Panc1 (cell line): ENCODE data around the gene CACNA1B. TPM values are rescaled to one million over a fixed set of nuclear protein-coding genes. Genes with fewer than 3 reads are reported as not detected.

Experiments used
- ATAC-seq: fragments of 200-7000 bp; cut with Tn5 transposase; 2 replicates; pipeline ENCODE4 v1.9.1; 2020; ENCODE audit warnings: mild to moderate bottlenecking, moderate library complexity
- BruUV-seq: library from RNA; stranded (reverse); fragments of 400-500 nt; replicated peaks from 2 replicates; lab custom pipeline; 2021; lab: Mats Ljungman, UMichigan
- CTCF ChIA-PET: fragments of 300-600 bp; sonication (Branson Sonifier 250); formaldehyde crosslinking; loops from one replicate; lab custom pipeline; 2022; ENCODE audit warnings: antibody characterized with exemption; lab: Charles Lee
- POLR2A ChIA-PET: fragments of 300-600 bp; sonication (Branson Sonifier 250); formaldehyde crosslinking; loops from one replicate; lab custom pipeline; 2022; ENCODE audit warnings: antibody characterized with exemption; lab: Charles Lee
- DNase-seq: peaks from one replicate; pipeline ENCODE4 v3.0.0-alpha.2; 2010; ENCODE audit warnings: low read depth, low spot score
- H3K27ac ChIP-seq: 2 replicates; pipeline ENCODE4 v1.5.1; 2011; ENCODE audit warnings: mild to moderate bottlenecking, low read length, inconsistent platforms
- H3K27me3 ChIP-seq: fragments of 200-500 bp; sonication (Bioruptor generic); 2 replicates; pipeline ENCODE4 v1.6.0; 2014; ENCODE audit warnings: low read length, inconsistent platforms; ENCODE audit not compliant: control insufficient read depth, insufficient read depth
- H3K36me3 ChIP-seq: fragments of 200-500 bp; sonication (Bioruptor generic); 2 replicates; pipeline ENCODE4 v1.5.1; 2014; ENCODE audit warnings: inconsistent platforms, mild to moderate bottlenecking, low read length, moderate library complexity; ENCODE audit not compliant: control insufficient read depth, insufficient read depth
- H3K4me1 ChIP-seq: 2 replicates; pipeline ENCODE4 v1.5.1; 2011; ENCODE audit warnings: inconsistent platforms, mild to moderate bottlenecking, low read length, moderate library complexity; ENCODE audit not compliant: control insufficient read depth, insufficient read depth
- H3K4me3 ChIP-seq, 2 experiments: 2 replicates each; pipeline ENCODE4 v1.5.1; 2011 to 2012; ENCODE audit warnings: low read depth in 2 of 2, low read length in 2 of 2, mild to moderate bottlenecking in 2 of 2, inconsistent platforms in 1 of 2, moderate library complexity in 1 of 2
- H3K9me3 ChIP-seq: fragments of 200-500 bp; sonication (Bioruptor generic); 2 replicates; pipeline ENCODE4 v1.5.1; 2014; ENCODE audit warnings: low read depth, mild to moderate bottlenecking, inconsistent platforms, low read length, moderate library complexity; ENCODE audit not compliant: control insufficient read depth, insufficient read depth
- CTCF ChIP-seq: fragments of 450-650 bp; IDR thresholded peaks from 2 replicates; pipeline ENCODE4 v1.5.1; 2017; ENCODE audit warnings: mild to moderate bottlenecking
- POLR2AphosphoS5 ChIP-seq: IDR thresholded peaks from 2 replicates; pipeline ENCODE4 v1.6.1; 2012; ENCODE audit warnings: mild to moderate bottlenecking, low read depth, low read length, moderate library complexity
- REST ChIP-seq, 2 experiments: IDR thresholded peaks; 2 replicates each; pipeline ENCODE4 v1.6.1; 2011 to 2012; ENCODE audit warnings: low read depth in 2 of 2, control low read depth in 1 of 2, low read length in 1 of 2, mild to moderate bottlenecking in 1 of 2, moderate library complexity in 1 of 2; ENCODE audit not compliant: insufficient read depth in 1 of 2
- SIN3A ChIP-seq: IDR thresholded peaks from 2 replicates; pipeline ENCODE4 v1.6.1; 2012; ENCODE audit warnings: low read depth, mild to moderate bottlenecking, low read length, moderate library complexity, borderline replicate concordance; ENCODE audit not compliant: insufficient read depth
- TCF7L2 ChIP-seq: IDR thresholded peaks from 2 replicates; pipeline ENCODE4 v1.6.1; 2011; ENCODE audit warnings: mild to moderate bottlenecking, low read depth, low read length, inconsistent platforms
- in situ Hi-C: cut with HindIII; loops from 2 replicates; pipeline ENCODE4 v1.10.0; 2016; ENCODE audit warnings: low sequenced_read_pairs, low pct_unique_long_range_greater_than_20kb
- intact Hi-C: fragments of 100-400 bp; cut with micrococcal nuclease; formaldehyde crosslinking; loops from one replicate; pipeline ENCODE4 v1.10.0; 2022; ENCODE audit not compliant: unreplicated experiment
- total RNA-seq: library from RNA; stranded (reverse); gene quantifications from one replicate; pipeline ENCODE4 v1.2.1, GENCODE V29; 2021; ENCODE audit not compliant: unreplicated experiment

The CACNA1B gene
- total RNA-seq, 1 experiment from 2014 or later, result 0.49 TPM

DNA sequence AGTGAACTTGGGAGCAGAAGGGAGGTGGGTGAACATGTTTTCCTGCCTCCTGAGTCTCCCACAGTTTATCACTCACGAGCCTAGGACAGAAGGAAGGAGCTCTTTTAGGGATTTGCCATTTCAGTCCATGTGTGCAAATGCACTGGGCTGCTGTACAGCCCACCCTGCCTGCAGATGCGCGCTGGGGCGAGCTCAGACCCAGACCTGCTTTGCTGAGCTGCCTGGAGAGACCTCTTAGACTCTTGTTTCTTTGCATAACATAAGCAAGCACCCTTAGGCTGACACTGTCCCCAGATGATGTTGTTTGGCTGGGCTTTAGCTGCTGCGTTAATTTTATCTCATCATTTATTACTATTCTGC is 199.0 kb downstream of the CACNA1B start:
- BruUV-seq, result no TSS peak
- H3K4me1 ChIP-seq, result no peaks in the 10 kb centered on the region
- no peak overlapping the region for H3K27ac ChIP-seq
- in situ Hi-C loops (no loop called here), intact Hi-C loops (no loop called here)
- H3K9me3 ChIP-seq, result no peaks in the 10 kb centered on the region
- no peaks in the 10 kb centered on the region for H3K36me3 ChIP-seq
- no peak overlapping the region for H3K4me3 ChIP-seq
- no peak for DNase-seq
- POLR2A ChIA-PET, result no interaction called here
- CTCF ChIA-PET, result no interaction called here
- TF ChIP-seq TCF7L2, result no peak
- no peak for TF ChIP-seq REST (IDR thresholded peaks at IDR 0.05; ENCODE audit: insufficient read depth in 1 of 2, low read depth in 2 of 2, low read length in 1 of 2)
- no peak for TF ChIP-seq POLR2AphosphoS5
- no peak for TF ChIP-seq SIN3A
- TF ChIP-seq CTCF, result no peak
- no peak for ATAC-seq
- no peaks in the 10 kb centered on the region for H3K27me3 ChIP-seq

- H3K4me1 ChIP-seq, result no peaks in the 10 kb centered on the region
- in situ Hi-C loops (no loop called here), intact Hi-C loops (no loop called here)
- H3K27me3 ChIP-seq, result no peaks in the 10 kb centered on the region
- ATAC-seq (no peak), DNase-seq (no peak)
- BruUV-seq, result no TSS peak
- no peak overlapping the region for H3K27ac ChIP-seq
- no peaks in the 10 kb centered on the region for H3K9me3 ChIP-seq
- H3K36me3 ChIP-seq, result no peaks in the 10 kb centered on the region
- TF ChIP-seq CTCF, result no peak
- no peak for TF ChIP-seq REST (IDR thresholded peaks at IDR 0.05; ENCODE audit: insufficient read depth in 1 of 2, low read depth in 2 of 2, low read length in 1 of 2)
- no peak for TF ChIP-seq SIN3A
- no peak for TF ChIP-seq TCF7L2
- no peak for TF ChIP-seq POLR2AphosphoS5
- ChIA-PET POLR2A (no interaction called here), CTCF (no interaction called here)
- no peak overlapping the region for H3K4me3 ChIP-seq
These were observed 199.5 kb downstream of the CACNA1B start for GRCh38 chr9:138077126-138077525.
